IPS-18c (cell line): ENCODE data around the gene DCDC1.
"Not testable (repeated sequence)": the region's sequence is repeated elsewhere in the genome, so short reads cannot be mapped to it uniquely, and the experiment has no call there.

Experiments used
- H3K4me3 ChIP-seq: 2 replicates; pipeline ENCODE4 v1.7.0; 2013; ENCODE audit warnings: low read depth, mild to moderate bottlenecking, low read length, moderate library complexity; ENCODE audit not compliant: insufficient read depth
- H3K9me3 ChIP-seq: one replicate; pipeline ENCODE4 v1.6.1; 2013; ENCODE audit warnings: mild to moderate bottlenecking, low read length, moderate library complexity; ENCODE audit not compliant: control insufficient read depth, insufficient read depth

The DCDC1 gene

DNA sequence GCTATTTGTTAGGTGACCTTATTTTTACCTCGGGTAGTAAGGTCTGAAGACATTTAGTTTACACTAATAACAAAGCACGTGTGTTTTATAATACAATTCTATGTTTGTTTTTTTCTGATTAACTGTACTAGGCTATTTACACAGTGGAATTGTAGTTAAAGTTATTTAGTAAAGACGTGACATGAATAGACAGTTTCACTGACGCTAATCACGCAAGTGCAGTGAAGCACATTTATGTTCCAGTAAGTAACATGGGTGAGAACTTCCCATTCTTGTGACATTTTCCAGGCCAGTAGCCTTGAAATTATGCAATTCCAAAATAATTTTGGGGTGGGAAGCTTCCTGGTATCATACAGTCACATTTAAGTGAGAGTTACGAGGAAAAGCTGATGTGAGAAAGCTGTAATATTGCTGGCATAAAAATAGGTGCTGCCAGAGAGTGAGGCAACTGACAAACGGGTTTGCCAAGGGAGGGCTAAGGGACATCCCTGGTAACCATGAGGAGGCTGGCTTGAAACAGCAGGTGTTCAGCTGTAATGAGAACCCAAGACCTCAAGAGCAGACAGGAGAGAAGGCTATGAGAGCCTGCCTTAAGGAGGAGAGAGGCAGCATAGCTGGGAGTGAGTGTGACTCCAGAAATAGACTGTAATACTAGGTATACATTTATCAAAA, 378.8 kb downstream of the DCDC1 start:
- no peak overlapping the region for H3K4me3 ChIP-seq
- no peaks in the 10 kb centered on the region for H3K9me3 ChIP-seq

DNA sequence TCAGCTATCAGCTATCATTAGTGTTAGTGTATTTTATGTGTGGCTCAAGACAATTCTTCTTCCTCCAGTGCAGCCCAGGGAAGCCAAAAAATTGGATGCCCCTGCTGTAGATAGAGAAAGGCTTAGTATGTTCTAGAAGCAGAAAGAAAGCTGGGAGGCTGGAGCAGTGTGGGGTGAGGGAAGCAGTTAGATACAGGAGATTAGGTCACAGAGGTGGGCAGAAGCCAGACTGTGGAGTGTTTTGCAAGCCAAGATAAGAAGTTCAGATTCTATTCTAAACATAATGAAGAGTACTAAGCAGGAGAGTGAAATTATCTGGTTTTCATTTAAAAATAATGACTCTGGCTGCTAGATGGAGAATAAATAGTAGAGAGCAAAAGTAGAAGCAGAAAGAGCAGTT, 381.7 kb downstream of the DCDC1 start:
- H3K4me3 ChIP-seq = no peak overlapping the region
- H3K9me3 ChIP-seq = no peaks in the 10 kb centered on the region

DNA sequence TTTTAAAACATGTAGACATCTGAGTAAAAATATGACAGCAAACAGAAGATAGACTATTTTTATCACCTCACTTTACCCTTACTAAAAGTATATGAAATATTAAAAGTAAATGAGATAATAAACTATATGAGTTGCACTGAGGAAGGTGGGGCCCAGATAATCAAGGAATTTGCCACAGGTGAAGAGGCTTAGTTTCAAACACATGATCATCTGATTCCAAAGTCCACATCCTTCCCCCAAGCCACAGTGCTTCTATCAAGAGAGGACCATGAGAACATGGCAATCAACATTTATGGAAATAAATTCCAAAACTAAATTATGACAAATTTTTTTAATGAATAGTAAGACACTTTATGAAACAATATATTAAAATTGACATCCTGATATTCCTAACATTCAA, 384.0 kb downstream of the DCDC1 start:
- Histone ChIP-seq H3K4me3 (no peak overlapping the region), H3K9me3 (no peaks in the 10 kb centered on the region)

DNA sequence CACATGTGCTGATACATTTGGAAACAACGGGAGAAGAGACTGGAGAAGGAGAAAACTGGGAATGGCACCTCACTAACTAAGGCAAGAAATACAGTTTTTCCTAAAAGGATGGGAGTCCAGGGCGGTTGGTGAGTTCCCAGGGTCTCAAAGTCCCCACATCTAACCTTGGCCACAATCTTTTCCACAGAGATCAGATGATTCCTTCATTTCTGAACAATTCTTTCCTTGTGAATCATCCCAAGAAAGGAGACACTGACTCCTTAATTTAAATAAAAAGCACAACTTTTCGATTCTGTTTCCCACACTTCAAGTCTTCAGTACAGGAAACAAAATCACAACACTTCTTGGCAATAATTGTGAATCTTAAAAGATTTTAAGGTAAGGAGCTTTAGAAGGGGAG, 384.7 kb downstream of the DCDC1 start:
- Histone ChIP-seq H3K9me3 (no peaks in the 10 kb centered on the region), H3K4me3 (no peak overlapping the region)

DNA sequence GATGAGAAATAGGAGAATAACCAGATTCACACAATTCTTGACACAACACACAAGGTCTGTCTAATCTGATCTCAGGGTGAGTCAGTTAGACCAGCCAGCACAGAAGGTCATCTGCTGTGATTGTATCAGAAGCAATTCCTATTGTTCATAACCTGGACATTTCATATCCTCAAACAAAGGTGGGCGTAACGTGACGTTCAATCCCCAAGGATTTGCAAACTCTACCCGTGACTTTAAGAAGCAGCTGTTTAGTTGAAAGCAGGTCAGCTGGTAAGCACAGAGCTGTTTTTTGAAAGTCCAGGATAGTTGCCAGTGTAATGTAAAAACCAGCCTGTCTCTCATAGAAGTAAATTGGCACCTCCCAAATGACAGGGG, 385.1 kb downstream of the DCDC1 start:
- Histone ChIP-seq H3K9me3 (no peaks in the 10 kb centered on the region), H3K4me3 (no peak overlapping the region)

DNA sequence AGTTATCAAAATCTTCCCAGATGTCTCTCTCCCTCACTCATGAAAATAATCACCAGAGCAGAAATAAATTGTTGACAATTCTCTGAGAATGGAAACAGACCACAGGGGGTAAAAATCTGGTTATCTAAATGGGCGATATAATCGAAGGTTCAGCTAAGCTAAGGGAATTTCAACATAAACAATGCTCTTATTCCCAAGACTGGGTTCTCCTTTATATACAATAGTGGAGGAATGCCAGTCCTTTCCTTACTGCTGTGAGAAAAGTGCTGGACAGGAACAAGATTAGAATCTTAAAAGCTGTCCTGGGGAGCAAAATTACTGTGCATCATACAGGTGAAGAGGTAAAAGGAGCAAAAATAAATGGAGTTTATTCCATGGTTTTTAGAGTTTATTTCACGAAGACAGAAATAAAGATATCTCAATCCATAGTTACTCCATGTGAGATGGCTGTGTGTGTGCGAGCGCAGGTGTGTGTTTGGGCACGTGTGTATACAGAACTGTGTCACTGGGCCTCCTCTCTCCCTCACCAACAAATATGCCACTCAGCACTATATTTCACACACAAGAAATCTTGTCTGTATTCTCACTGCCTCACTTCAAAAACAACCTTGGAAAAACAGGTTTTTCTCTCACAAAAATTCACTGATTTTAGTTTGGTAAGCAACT, 385.6 kb downstream of the DCDC1 start:
- no peaks in the 10 kb centered on the region for H3K9me3 ChIP-seq
- no peak overlapping the region for H3K4me3 ChIP-seq

DNA sequence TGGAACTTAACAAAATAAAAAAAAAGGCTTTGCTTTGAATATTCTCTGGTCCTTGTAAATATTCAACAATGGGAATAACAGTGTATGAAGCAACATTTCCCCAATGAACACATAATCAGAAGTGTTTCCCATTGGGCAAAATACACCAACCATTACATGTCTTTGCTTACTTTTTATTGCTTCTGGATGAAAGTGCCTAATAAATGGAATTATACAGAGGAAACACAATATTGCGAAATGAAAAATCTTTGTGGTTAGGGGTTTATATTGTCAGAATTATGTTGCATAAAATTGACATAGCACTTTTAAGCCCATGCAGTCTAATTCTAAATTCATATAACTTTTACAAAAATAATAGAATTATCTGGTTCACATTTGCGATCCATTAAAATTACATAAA, 386.4 kb downstream of the DCDC1 start:
- Histone ChIP-seq H3K4me3 (no peak overlapping the region), H3K9me3 (no peaks in the 10 kb centered on the region)

DNA sequence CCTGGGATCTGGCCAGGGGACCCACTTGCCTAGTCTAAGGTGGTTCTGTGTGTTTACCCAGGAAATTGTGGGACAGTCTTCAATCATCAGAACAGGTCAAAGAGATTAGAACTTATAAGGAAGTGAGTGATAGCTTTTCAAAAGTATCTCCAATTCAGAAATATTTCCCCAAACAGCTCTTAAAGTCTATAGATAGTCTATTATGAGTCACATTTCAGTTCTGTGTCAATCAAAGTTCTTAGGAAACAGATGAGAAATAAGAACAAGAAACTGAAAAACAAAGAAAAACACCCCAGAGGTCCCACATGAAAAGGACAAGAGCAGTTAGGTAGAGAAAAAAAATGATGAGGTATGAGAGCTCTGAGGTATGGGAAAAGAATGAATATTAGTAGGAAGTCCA, 402.0 kb downstream of the DCDC1 start:
- Histone ChIP-seq H3K9me3 (peaks cover 3% of the 10 kb centered on the region), H3K4me3 (no peak overlapping the region)

DNA sequence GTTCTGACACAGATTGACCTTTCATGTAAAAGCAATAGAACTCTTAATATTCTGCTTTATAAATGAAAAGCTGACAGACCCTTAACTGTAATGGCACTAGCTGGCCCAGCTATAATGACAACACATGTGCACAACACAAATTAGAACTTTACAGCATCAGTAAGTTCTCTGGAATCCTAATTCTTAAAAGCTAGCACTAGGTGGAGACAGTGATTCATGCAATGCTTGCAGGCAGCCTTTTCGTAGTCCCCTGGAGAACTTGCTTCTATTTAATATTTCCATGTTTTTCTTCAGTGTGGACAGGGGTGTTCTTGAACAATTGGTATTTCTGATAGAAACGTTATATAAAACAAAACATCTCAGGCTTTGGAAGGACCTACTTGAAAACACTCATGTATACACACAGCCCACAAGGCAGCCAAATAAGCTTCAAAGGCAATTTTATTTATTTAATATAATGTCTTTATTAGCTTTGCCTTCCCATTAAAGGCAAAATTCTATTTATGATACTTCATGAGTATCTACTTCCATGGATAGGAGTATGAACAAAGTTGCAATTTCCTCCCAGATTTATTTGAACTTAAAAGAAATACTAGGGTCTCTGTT, 409.0 kb downstream of the DCDC1 start:
- no peak overlapping the region for H3K4me3 ChIP-seq

DNA sequence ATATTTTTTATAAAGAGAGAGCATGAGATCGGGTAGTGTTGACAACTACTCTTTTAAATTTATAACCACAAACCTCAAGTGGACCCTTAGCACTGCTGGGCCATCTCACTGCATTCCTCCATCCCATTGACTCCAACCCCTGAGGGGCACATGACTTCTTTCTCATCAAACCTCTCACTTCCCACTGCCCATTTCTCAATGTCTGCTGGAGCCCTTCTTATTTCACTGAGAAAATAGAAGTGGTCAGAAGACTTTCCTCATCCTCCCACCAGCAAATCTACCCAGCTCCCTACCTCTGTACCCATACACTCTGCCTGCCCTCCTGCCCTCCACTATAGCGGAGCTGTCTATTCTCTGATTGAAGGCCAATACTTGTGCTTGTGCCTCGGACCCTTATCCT, 412.8 kb downstream of the DCDC1 start:
- no peak overlapping the region for H3K4me3 ChIP-seq
- no peaks in the 10 kb centered on the region for H3K9me3 ChIP-seq

More for the DNA sequence above, 409.0 kb downstream of the DCDC1 start:
- no peaks in the 10 kb centered on the region for H3K9me3 ChIP-seq

DNA sequence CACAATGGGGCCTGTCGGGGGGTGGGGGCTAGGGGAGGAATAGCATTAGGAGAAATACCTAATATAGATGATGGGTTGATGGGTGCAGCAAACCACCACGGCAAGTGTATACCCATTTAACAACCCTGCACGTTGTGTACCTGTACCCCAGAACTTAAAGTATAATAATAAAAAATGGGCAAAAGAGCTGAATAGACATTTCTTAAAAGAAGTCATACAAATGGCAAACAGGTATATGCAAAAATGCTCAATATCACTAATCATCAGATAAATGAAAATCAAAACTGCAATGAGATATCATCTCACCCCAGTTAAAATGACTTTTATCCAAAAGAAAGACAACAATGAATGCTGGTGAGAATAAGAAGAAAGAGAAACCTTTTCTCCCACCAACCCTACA, 419.7 kb downstream of the DCDC1 start:
- no peak overlapping the region for H3K4me3 ChIP-seq
- H3K9me3 ChIP-seq = no peaks in the 10 kb centered on the region

DNA sequence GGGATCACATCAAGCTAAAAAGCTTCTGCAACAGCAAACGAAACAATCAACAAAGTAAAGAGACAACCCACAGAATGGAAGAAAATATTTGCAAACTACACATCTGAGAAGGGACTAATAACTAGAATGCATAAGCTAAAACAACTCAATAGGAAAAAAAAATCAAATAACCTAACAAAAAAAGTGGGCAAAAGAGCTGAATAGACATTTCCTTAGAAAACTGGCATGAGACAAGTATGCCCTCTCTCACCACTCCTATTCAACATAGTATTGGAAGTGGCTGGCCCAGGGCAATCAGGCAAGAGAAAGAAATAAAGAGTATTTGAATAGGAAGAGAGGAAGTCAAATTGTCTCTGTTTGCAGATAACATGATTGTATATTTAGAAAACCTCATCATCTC, 421.8 kb downstream of the DCDC1 start:
- not testable (repeated sequence) for H3K4me3 ChIP-seq, H3K9me3 ChIP-seq

DNA sequence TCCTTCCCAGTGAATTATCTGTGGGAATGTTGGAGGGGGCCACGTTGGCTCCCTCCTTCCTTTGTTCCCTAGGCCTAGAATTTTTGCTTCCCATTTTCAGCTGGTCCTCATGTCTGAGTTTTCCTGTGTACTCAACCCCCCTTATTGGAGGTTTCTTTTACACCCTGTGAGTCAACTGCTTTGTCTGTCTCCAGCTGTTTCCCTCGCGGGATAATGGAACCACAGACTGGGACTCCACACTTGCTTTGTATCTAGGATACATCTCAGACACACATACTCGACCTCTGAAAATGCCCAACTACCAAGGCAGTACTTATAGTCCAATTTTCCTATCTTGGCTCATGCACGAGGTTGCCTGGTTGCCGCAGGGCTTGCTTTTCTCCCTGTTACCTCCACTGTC, 430.7 kb downstream of the DCDC1 start:
- Histone ChIP-seq H3K9me3 (no peaks in the 10 kb centered on the region), H3K4me3 (no peak overlapping the region)

DNA sequence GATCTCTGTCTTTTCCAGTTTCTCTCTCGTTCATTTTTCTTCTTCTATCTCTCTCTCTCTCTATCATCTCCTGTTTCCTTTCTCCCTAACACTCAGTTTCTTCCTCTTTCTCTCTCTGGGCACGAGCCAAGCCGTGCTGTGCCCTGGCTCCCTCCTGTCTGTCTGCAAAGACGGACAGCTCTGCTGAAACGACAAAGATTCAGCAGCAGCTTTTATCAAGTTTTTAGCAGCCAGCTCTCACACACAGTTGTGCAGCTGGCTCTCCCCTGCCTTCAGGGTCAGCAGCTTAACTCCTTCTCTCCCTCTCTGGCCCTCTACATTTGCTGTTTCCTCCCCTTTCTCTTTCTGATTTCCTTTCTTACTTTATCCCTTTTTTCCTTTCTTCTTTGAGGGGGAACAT, 431.4 kb downstream of the DCDC1 start:
- Histone ChIP-seq H3K4me3 (no peak overlapping the region), H3K9me3 (no peaks in the 10 kb centered on the region)

DNA sequence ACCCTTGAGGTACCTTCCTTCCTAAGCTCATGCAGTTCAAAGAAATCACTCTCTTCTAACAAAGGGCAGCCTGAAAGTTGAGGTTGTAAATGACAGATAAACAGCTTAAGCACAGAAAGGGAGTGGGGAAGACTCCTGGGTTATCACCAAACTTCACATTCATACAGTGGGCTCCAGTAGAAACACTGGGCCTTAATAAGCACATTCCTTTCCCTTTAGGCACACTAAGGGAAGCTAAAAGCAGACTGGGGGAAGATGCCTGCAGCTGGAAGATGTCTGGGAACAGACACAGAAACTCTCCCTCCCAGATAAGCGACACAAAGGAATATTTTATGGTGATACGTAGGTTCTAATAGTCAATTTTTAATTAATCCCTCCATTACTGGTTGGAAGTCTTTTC, 433.0 kb downstream of the DCDC1 start:
- Histone ChIP-seq H3K9me3 (no peaks in the 10 kb centered on the region), H3K4me3 (no peak overlapping the region)

DNA sequence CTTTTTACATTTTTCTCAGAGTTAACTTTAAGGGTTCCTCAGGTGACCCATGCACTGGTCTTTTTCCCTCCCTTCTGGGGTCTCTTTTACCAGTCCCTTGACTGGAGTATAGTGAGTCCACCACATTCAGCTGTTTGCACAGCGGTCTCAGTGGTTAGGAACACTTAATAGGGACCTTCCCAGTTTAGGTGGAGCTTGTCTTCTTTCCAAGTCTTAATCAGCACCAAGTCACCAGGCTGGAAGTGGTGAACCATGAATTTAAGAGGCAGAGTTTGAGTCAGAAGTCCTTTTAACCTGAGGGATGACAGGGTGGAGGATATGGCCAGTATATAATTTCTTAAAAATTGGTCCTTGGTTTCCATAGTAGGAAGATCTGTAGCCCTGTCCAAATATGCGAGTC, 433.7 kb downstream of the DCDC1 start:
- no peaks in the 10 kb centered on the region for H3K9me3 ChIP-seq
- H3K4me3 ChIP-seq = no peak overlapping the region

DNA sequence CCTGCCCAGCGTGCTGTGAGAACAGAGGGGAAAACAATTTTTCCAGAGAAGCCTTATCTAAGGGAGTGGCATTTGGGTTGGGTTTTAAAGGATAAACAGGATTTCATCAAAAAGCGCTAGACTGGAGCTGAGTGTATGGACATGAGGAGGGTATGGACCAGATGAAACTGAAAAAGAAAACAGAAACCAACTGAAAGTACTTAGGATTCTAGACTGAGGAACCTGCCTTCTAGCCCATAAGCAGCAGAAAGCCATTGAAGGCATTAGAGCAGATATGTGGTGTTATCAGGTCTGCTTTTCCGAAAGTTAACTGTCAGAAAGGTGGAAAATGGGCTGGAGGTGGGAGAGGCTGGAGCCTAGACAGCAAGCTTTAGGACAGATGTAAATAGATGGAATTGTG, 443.4 kb downstream of the DCDC1 start:
- Histone ChIP-seq H3K4me3 (no peak overlapping the region), H3K9me3 (no peaks in the 10 kb centered on the region)

DNA sequence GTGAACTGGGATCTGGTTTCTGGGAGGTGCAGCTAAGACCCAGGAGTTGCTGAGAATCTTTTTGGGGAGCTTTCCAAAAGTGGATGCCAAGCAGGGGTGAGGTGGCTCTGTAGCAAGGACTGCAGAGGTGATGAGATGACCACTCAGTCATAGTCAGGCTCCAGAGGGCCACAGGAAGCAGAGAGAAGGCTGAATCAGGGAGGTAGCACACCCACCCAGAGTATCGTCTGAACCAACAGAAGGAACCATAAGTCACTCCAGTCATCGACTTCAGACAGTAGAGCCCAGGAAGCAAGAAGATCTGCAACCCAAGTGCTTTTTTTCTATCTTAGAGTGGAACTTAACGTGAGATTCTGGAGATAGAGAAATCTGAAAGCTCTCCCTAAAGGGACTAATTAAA, 447.7 kb downstream of the DCDC1 start:
- Histone ChIP-seq H3K4me3 (no peak overlapping the region), H3K9me3 (no peaks in the 10 kb centered on the region)
